K562 (cell line): ENCODE data around the gene BCL2L12. TPM values are rescaled to one million over a fixed set of nuclear protein-coding genes. Genes with fewer than 3 reads are reported as not detected.

ENCODE experiments used
- ATAC-seq: fragments of 200-7000 bp; cut with Tn5 transposase; 3 replicates; pipeline ENCODE4 v1.9.1; 2020; ENCODE audit warnings: moderate library complexity
- BruUV-seq: library from RNA; stranded (reverse); fragments of 400-500 nt; replicated peaks from 2 replicates; lab custom pipeline; 2021; lab: Mats Ljungman, UMichigan
- CTCF ChIA-PET: fragments of 300-600 bp; formaldehyde crosslinking; extraction: SDS; loops from one replicate; lab custom pipeline; 2021; ENCODE audit warnings: low intra/inter-chr PET ratio; lab: Yijun Ruan, JAX
- POLR2A ChIA-PET: fragments of 300-600, 350-650 bp; sonication (Branson Sonifier 250); formaldehyde crosslinking; extraction: SDS; loops from one replicate; lab custom pipeline; 2021; ENCODE audit warnings: antibody characterized with exemption, inconsistent platforms; lab: Yijun Ruan, JAX
- DNase-seq, 4 experiments: peaks; one replicate each; pipeline versions ENCODE4 v3.0.0 to v3.0.0-alpha.2; 2011 to 2018; ENCODE audit warnings: low spot score in 3 of 4, mixed read lengths in 3 of 4; ENCODE audit errors: extremely low read depth in 1 of 4
- FAIRE-seq: peaks from 2 replicates; lab custom pipeline; 2011; peaks lifted over from hg19 to GRCh38; lab: Jason Lieb, UNC
- H2AFZ ChIP-seq: 2 replicates; pipeline ENCODE4 v1.6.0; 2011; ENCODE audit warnings: low read depth, low read length, control low read depth, inconsistent platforms
- H3K27ac ChIP-seq: fragments of 200-600 bp; 3 replicates; pipeline ENCODE4 v1.8.0; 2011; ENCODE audit warnings: low read depth, mild to moderate bottlenecking, control low read depth, inconsistent platforms, low read length, moderate library complexity, mixed read lengths; ENCODE audit errors: extremely low read depth
- H3K27me3 ChIP-seq, 2 experiments: fragments of 300-600 bp in 1 of 2; 2 replicates in 1 of 2; 3 replicates in 1 of 2; pipeline versions ENCODE4 v1.6.0 to v1.8.0; 2011; ENCODE audit warnings: inconsistent platforms in 2 of 2, low read length in 2 of 2, mild to moderate bottlenecking in 1 of 2, mixed read lengths in 1 of 2, moderate library complexity in 1 of 2; ENCODE audit not compliant: control insufficient read depth in 2 of 2, insufficient read depth in 2 of 2
- H3K36me3 ChIP-seq: fragments of 300-600 bp; 3 replicates; pipeline ENCODE4 v1.8.0; 2011; ENCODE audit warnings: mild to moderate bottlenecking, low read length, inconsistent platforms; ENCODE audit not compliant: control insufficient read depth, insufficient read depth
- H3K4me1 ChIP-seq, 2 experiments: fragments of 200-600 bp in 1 of 2; replicated peaks in 1 of 2; 2 replicates in 1 of 2; 3 replicates in 1 of 2; pipeline versions ENCODE4 v1.5.1 to v1.8.0; 2011; ENCODE audit warnings: inconsistent platforms in 2 of 2, low read length in 2 of 2, mild to moderate bottlenecking in 1 of 2, mixed read lengths in 1 of 2, moderate library complexity in 1 of 2; ENCODE audit not compliant: control insufficient read depth in 2 of 2, insufficient read depth in 2 of 2
- H3K4me2 ChIP-seq: 2 replicates; pipeline ENCODE4 v1.6.1; 2011; ENCODE audit warnings: low read length, control low read depth, inconsistent platforms, mixed read lengths; ENCODE audit not compliant: insufficient read depth
- H3K4me3 ChIP-seq: fragments of 200-600 bp; sonication (generic), shearing (Covaris generic); 2 replicates; pipeline ENCODE4 v1.5.1; 2016; ENCODE audit warnings: control low read depth, inconsistent platforms
- H3K79me2 ChIP-seq: fragments of 200-600 bp; 3 replicates; pipeline ENCODE4 v1.8.0; 2011; ENCODE audit warnings: low read length, inconsistent platforms; ENCODE audit not compliant: control insufficient read depth, insufficient read depth
- H3K9ac ChIP-seq, 2 experiments: 2 replicates each; pipeline versions ENCODE4 v1.6.0 to v1.6.1; 2011; ENCODE audit warnings: low read depth in 2 of 2, low read length in 2 of 2, control low read depth in 1 of 2, inconsistent platforms in 1 of 2, mild to moderate bottlenecking in 1 of 2, mixed read lengths in 1 of 2; ENCODE audit not compliant: insufficient read depth in 1 of 2
- H3K9me1 ChIP-seq: one replicate; pipeline ENCODE4 v1.6.0; 2011; ENCODE audit warnings: inconsistent platforms, mild to moderate bottlenecking, low read length, moderate library complexity; ENCODE audit not compliant: control insufficient read depth, insufficient read depth
- H3K9me3 ChIP-seq: replicated peaks from 2 replicates; pipeline ENCODE4 v1.5.1; 2011; ENCODE audit warnings: low read depth, low read length, inconsistent platforms; ENCODE audit not compliant: control insufficient read depth, insufficient read depth
- H4K20me1 ChIP-seq: replicated peaks from 2 replicates; pipeline ENCODE4 v1.6.1; 2011; ENCODE audit warnings: low read length, inconsistent platforms, mixed read lengths; ENCODE audit not compliant: control insufficient read depth, insufficient read depth
- ADNP ChIP-seq: fragments of 200-800 bp; sonication (Bioruptor generic); IDR thresholded peaks from 2 replicates; pipeline ENCODE4 v1.6.1; 2016; ENCODE audit warnings: missing genetic modification characterization, missing compliant biosample characterization
- EHMT2 ChIP-seq: fragments of 450-650 bp; IDR thresholded peaks from 2 replicates; pipeline ENCODE4 v1.6.1; 2018; ENCODE audit warnings: antibody characterized with exemption
- FOSL1 ChIP-seq: fragments of 200-800 bp; sonication (Bioruptor generic); conservative IDR thresholded peaks from 2 replicates; pipeline ENCODE4 v1.6.1; 2016; ENCODE audit warnings: missing genetic modification characterization, missing compliant biosample characterization
- HES1 ChIP-seq: fragments of 450-650 bp; IDR thresholded peaks from 2 replicates; pipeline ENCODE4 v1.6.1; 2016; ENCODE audit warnings: low read depth, mild to moderate bottlenecking, moderate library complexity
- HNRNPLL ChIP-seq: fragments of 200-400 bp; formaldehyde crosslinking; IDR thresholded peaks from 2 replicates; pipeline ENCODE4 v1.6.1; 2017; ENCODE audit warnings: low read length, low read depth, mild to moderate bottlenecking; ENCODE audit not compliant: poor library complexity, severe bottlenecking
- IRF1 ChIP-seq: sonication (generic); formaldehyde crosslinking; IDR thresholded peaks from 2 replicates; pipeline ENCODE4 v1.8.0; 2022; ENCODE audit warnings: missing genetic modification reagents, mild to moderate bottlenecking, borderline replicate concordance
- KDM1A ChIP-seq, 2 experiments: fragments of 450-650 bp; IDR thresholded peaks; 2 replicates each; pipeline ENCODE4 v1.6.1; 2016; ENCODE audit warnings: mild to moderate bottlenecking in 2 of 2
- KLF10 ChIP-seq: fragments of 250-450 bp; sonication (Bioruptor Pico); IDR thresholded peaks from 2 replicates; pipeline ENCODE4 v1.6.1; 2021; ENCODE audit warnings: matching md5 sums
- NFXL1 ChIP-seq: fragments of 450-650 bp; formaldehyde crosslinking; IDR thresholded peaks from 2 replicates; pipeline ENCODE4 v1.4.0; 2021; ENCODE audit warnings: mild to moderate bottlenecking
- NONO ChIP-seq, 2 experiments: fragments of 200-400 bp in 1 of 2; fragments of 450-650 bp in 1 of 2; formaldehyde crosslinking in 1 of 2; IDR thresholded peaks; 2 replicates each; pipeline ENCODE4 v1.6.1; 2017; ENCODE audit warnings: low read depth in 2 of 2, mild to moderate bottlenecking in 2 of 2, moderate library complexity in 2 of 2, low read length in 1 of 2
- ZBTB11 ChIP-seq, 3 experiments: fragments of 200-800 bp in 1 of 3; fragments of 250-450 bp in 1 of 3; fragments of 450-650 bp in 1 of 3; sonication (Bioruptor Pico) in 1 of 3; sonication (Bioruptor generic) in 1 of 3; formaldehyde crosslinking in 1 of 3; IDR thresholded peaks; 2 replicates each; pipeline versions ENCODE4 v1.6.1 to v1.8.0; 2016 to 2022; ENCODE audit warnings: mild to moderate bottlenecking in 2 of 3, missing genetic modification characterization in 2 of 3, missing compliant biosample characterization in 1 of 3, moderate library complexity in 1 of 3
- ZNF79 ChIP-seq: fragments of 250-450 bp; sonication (Bioruptor Pico); IDR thresholded peaks from 2 replicates; pipeline ENCODE4 v1.4.0; 2020; ENCODE audit warnings: low read depth, mild to moderate bottlenecking, moderate library complexity
- whole genome bisulfite sequencing: fragments of 100-300 bp; shearing (Covaris generic); methylation state at CpG from one replicate; pipeline ENCODE4 v1.1.6; 2016; ENCODE audit warnings: low coverage, mixed read lengths; ENCODE audit not compliant: insufficient coverage; ENCODE audit errors: missing lambda C conversion rate; 5-methylcytosine and 5-hydroxymethylcytosine counted together
- in situ Hi-C: fragments of 300-500 bp; cut with MboI; formaldehyde crosslinking; loops from 4 replicates; pipeline ENCODE4 v1.15.0; 2018; ENCODE audit warnings: inconsistent platforms, mixed read lengths
- intact Hi-C: fragments of 100-400 bp; cut with micrococcal nuclease; formaldehyde crosslinking; loops from 2 replicates; pipeline ENCODE4 v1.14.2; 2022
- polyA plus RNA-seq, 8 experiments: library from polyadenylated mRNA; depleted of rRNA in 4 of 8; stranded (reverse) in 5 of 8; unstranded in 3 of 8; fragments of >200 nt; fragmentation: Nextera tagmentation in 2 of 8; fragmentation: Illumina TruSeq in 1 of 8; extraction: Ambion mirVana in 2 of 8; extraction: Trizol in 1 of 8; gene quantifications; 2 replicates each; pipeline versions ENCODE4 v1.2.1 to v1.2.3, GENCODE V29; 2011 to 2014; ENCODE audit warnings: inconsistent platforms in 1 of 8, missing spikeins in 1 of 8
- total RNA-seq, 7 experiments: library from RNA; depleted of rRNA in 6 of 7; stranded (reverse); fragments of >200 nt in 6 of 7; fragmentation: Illumina TruSeq in 2 of 7; extraction: Trizol in 2 of 7; gene quantifications; 2 replicates each; pipeline versions ENCODE4 v1.2.1 to v1.2.3, GENCODE V29; 2011 to 2021; ENCODE audit warnings: low replicate concordance in 1 of 7

Gene BCL2L12
- total and polyA plus RNA-seq, 9 of the 15 experiments (the other 6 are each of a cell fraction or from before 2014, with no cell fraction given), result 7.4 to 263 (median 81.2) TPM

GRCh38 chr19:49616532-49616931 is 49.2 kb upstream of the BCL2L12 start (continued):
- TF ChIP-seq ZNF79 (CRISPR knock-in tag) (no peak), ZBTB11 (CRISPR knock-in tag; IDR thresholded peaks at IDR 0.05) (no peak), EHMT2 (no peak), NFXL1 (CRISPR knock-in tag) (no peak), ADNP (tag) (peak; percentile 71), KDM1A (IDR thresholded peaks at IDR 0.05) (peak in 1 of 2 experiments; percentile 67; a peak in 3 of 4 replicates)
- TF ChIP-seq, all 486 proteins: peak for 7

GRCh38 chr19:49616945-49617344 is 48.8 kb upstream of the BCL2L12 start:
- TF ChIP-seq FOSL1 (tag) (no peak), HES1 (no peak), NONO (IDR thresholded peaks at IDR 0.05; ENCODE audit: low read depth in 2 of 2, low read length in 1 of 2) (no peak), IRF1 (CRISPR knock-in tag) (no peak), KLF10 (CRISPR knock-in tag) (no peak), HNRNPLL (no peak)
- Histone ChIP-seq H3K4me3 (no peak overlapping the region), H3K4me2 (no peak overlapping the region), H3K9ac (no peak overlapping the region), H3K79me2 (peaks cover 3% of the 10 kb centered on the region; the same call in 1 of the 3 replicates), H3K27ac (no peak overlapping the region), H3K9me1 (peaks cover 2% of the 10 kb centered on the region), H4K20me1 (no peaks in the 10 kb centered on the region; the same call in 1 of the 2 replicates), H2AFZ (no peak overlapping the region), H3K9me3 (no peaks in the 10 kb centered on the region), H3K4me1 (peaks cover 0 to 10% of the 10 kb centered on the region in 2 experiments; a peak in 2 of 5 replicates), H3K36me3 (peaks cover 76% of the 10 kb centered on the region; the same call in 1 of the 3 replicates), H3K27me3 (no peaks in the 10 kb centered on the region)
- FAIRE-seq (no peak), ATAC-seq (no peak), DNase-seq (no peak)
- in situ Hi-C loops (no loop called here), intact Hi-C loops (no loop called here)
- no TSS peak for BruUV-seq
- ChIA-PET CTCF (no interaction called here), POLR2A (interaction anchor here (0.9 to 1.4 kb wide), 3 partner anchors 12 to 25 kb away, joined by 3 to 6 read pairs (median 3); partner anchors contain the start of gene SCAF1)
- WGBS, result 91% methylated on average over 7 of the region's 7 CpGs
